Cardiac muscle cell (in vitro differentiated cells and primary cell): ENCODE results near the gene THBS2. TPM values are rescaled to one million over a fixed set of nuclear protein-coding genes. Genes with fewer than 3 reads are reported as not detected.

Source experiments
- DNase-seq, 2 donors: peaks; one replicate each; pipeline versions ENCODE4 v3.0.0 to v3.0.0-alpha.2; 2010 to 2017; ENCODE audit warnings: low read depth in 1 of 2, low spot score in 1 of 2
- H3K27ac ChIP-seq: fragments of 200-600 bp; sonication (generic); 2 replicates; pipeline ENCODE4 v1.5.1; 2016
- H3K27me3 ChIP-seq: fragments of 200-600 bp; sonication (generic); 2 replicates; pipeline ENCODE4 v1.6.0; 2016; ENCODE audit warnings: control low read depth
- H3K36me3 ChIP-seq: fragments of 200-600 bp; sonication (generic); 2 replicates; pipeline ENCODE4 v1.5.1; 2016; ENCODE audit warnings: control low read depth
- H3K4me1 ChIP-seq: fragments of 200-600 bp; sonication (generic); 2 replicates; pipeline ENCODE4 v1.8.1; 2017; ENCODE audit warnings: low read depth, mild to moderate bottlenecking, mixed run types
- H3K4me3 ChIP-seq: fragments of 200-600 bp; sonication (generic); 2 replicates; pipeline ENCODE4 v1.5.1; 2016; ENCODE audit warnings: mild to moderate bottlenecking
- H3K9me3 ChIP-seq: fragments of 200-600 bp; sonication (generic); 2 replicates; pipeline ENCODE4 v1.5.1; 2017; ENCODE audit warnings: low read depth, mild to moderate bottlenecking, control low read depth
- polyA plus RNA-seq: library from polyadenylated mRNA; unstranded; fragments of >200 nt; fragmentation: Nextera tagmentation; extraction: Ambion mirVana; gene quantifications from 2 replicates; pipeline ENCODE4 v1.2.1, GENCODE V29; 2016
- total RNA-seq: library from RNA; depleted of rRNA; stranded (reverse); fragments of >200 nt; gene quantifications from 2 replicates; pipeline ENCODE4 v1.2.3, GENCODE V29; 2016
- TF ChIP-seq, protein P1 (sequence below): IDR thresholded peaks from 2 replicates; pipeline ENCODE4 v1.5.1; 2012; ENCODE audit warnings: low read depth, mild to moderate bottlenecking, low read length

THBS2 gene
- total and polyA plus RNA-seq, 2 experiments from 2014 or later = 0.06 to 0.10 TPM

DNA sequence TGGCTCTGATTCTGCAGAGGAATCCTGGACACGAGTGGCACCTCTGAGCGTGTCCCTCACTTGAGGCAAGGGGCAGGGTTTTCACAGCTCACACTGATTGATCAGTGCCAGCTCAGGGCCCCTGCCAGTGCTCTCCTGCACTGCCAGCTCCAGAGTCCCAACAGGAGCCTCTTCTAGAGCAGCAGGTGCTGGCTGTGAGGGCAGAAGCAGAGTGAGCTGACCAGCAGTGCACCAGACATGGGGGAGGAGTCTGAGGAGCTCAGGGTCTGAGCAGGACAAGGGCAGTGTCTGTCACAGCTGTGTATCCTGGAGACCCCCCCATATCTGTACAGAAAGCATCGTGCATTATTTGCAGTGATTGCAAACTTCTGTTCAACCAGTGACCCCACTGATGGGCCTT lies 31.5 kb upstream of the THBS2 start:
- H3K27me3 ChIP-seq = no peaks in the 10 kb centered on the region
- no peak for DNase-seq
- no peaks in the 10 kb centered on the region for H3K9me3 ChIP-seq
- H3K4me1 ChIP-seq = no peaks in the 10 kb centered on the region
- no peak overlapping the region for H3K27ac ChIP-seq
- no peak overlapping the region for H3K4me3 ChIP-seq
- no peaks in the 10 kb centered on the region for H3K36me3 ChIP-seq
- TF ChIP-seq, protein P1, sequence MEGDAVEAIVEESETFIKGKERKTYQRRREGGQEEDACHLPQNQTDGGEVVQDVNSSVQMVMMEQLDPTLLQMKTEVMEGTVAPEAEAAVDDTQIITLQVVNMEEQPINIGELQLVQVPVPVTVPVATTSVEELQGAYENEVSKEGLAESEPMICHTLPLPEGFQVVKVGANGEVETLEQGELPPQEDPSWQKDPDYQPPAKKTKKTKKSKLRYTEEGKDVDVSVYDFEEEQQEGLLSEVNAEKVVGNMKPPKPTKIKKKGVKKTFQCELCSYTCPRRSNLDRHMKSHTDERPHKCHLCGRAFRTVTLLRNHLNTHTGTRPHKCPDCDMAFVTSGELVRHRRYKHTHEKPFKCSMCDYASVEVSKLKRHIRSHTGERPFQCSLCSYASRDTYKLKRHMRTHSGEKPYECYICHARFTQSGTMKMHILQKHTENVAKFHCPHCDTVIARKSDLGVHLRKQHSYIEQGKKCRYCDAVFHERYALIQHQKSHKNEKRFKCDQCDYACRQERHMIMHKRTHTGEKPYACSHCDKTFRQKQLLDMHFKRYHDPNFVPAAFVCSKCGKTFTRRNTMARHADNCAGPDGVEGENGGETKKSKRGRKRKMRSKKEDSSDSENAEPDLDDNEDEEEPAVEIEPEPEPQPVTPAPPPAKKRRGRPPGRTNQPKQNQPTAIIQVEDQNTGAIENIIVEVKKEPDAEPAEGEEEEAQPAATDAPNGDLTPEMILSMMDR = no peak

DNA sequence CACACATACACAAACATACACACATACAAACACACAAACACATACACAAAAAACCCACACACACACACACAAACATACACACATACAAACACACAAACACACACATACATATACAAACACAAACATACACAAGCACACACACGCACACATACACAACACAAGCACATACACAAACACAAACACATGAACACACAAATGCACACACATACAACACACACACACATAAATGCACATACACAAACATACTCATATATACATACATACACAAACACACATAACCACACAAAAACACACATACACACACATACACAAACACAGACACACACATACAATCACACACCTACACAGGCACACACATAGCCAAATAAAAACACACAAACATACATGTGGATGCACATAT lies 30.3 kb upstream of the THBS2 start:
- TF ChIP-seq, protein P1 = no peak
- Histone ChIP-seq H3K4me1 (no peaks in the 10 kb centered on the region), H3K36me3 (no peaks in the 10 kb centered on the region), H3K4me3 (no peak overlapping the region), H3K27ac (no peak overlapping the region), H3K27me3 (no peaks in the 10 kb centered on the region), H3K9me3 (no peaks in the 10 kb centered on the region)
- DNase-seq = no peak

DNA sequence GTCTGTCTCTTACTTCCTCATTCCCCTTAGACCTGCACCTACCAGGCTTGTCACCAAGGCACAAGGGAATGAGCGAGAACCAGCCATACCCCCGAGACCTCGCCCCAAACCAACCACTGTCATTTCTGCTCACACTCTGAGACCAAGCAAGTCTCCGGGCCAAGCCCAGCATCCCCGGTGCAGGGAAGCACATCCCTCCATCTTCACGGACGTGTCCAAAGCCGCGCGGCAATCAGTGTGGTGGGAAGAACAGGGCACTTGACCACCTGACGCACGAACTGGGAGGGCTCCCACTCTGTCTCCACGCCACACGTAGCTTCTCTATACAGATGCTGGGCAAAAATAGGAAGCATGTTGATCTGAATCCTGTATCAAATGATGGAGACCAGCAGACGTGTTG lies 28.4 kb upstream of the THBS2 start:
- H3K27ac ChIP-seq = no peak overlapping the region
- H3K36me3 ChIP-seq = no peaks in the 10 kb centered on the region
- H3K4me3 ChIP-seq = no peak overlapping the region
- no peaks in the 10 kb centered on the region for H3K27me3 ChIP-seq
- H3K4me1 ChIP-seq = no peaks in the 10 kb centered on the region
- no peak for DNase-seq
- no peaks in the 10 kb centered on the region for H3K9me3 ChIP-seq
- TF ChIP-seq, protein P1 = no peak

DNA sequence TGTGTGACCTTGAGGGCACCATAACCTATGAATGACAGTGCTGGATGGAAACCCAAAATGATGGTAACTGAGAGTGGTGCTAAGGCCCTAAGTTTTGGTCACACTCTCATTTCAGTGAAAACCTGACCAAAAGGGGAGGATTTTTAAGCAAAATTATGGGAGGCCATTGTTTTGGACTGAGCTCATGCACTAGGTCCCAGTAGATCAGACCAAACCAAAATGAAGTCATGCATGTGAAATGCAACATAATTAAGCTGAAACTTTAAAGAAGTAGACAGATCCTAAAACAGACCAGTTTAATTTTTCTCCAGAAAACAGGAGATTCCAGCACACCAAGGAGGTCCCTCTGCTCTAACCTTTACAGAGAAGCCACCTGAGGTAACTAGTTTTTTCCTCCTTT lies 24.0 kb upstream of the THBS2 start:
- no peaks in the 10 kb centered on the region for H3K4me1 ChIP-seq
- TF ChIP-seq, protein P1 = no peak
- no peak overlapping the region for H3K27ac ChIP-seq
- no peak for DNase-seq
- no peaks in the 10 kb centered on the region for H3K27me3 ChIP-seq
- H3K9me3 ChIP-seq = no peaks in the 10 kb centered on the region
- H3K4me3 ChIP-seq = no peak overlapping the region
- H3K36me3 ChIP-seq = no peaks in the 10 kb centered on the region

DNA sequence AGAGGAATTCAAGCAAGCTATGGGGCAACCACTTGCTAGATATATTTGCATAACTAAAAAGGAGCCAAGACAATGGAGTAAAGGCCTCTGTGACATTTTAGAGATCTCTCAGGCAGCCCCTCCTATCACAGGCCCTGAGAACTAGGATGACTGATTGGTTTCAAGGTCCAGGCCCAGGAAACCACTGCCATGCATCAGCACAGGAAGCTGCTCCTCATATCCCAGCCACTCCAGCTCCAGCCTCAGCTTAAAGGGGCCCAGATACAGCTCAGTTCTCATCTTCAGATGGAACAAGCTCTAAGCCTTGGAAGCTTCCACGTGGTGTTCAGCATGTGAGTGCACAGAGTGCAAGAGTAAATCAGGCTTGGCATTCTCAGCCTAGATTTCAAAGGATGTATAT lies 21.1 kb upstream of the THBS2 start:
- DNase-seq = peak in 1 of 2 donors; percentile 35
- Histone ChIP-seq H3K27ac (no peak overlapping the region), H3K4me3 (no peak overlapping the region), H3K27me3 (no peaks in the 10 kb centered on the region), H3K9me3 (no peaks in the 10 kb centered on the region), H3K4me1 (no peaks in the 10 kb centered on the region), H3K36me3 (no peaks in the 10 kb centered on the region)
- TF ChIP-seq, protein P1 = no peak

DNA sequence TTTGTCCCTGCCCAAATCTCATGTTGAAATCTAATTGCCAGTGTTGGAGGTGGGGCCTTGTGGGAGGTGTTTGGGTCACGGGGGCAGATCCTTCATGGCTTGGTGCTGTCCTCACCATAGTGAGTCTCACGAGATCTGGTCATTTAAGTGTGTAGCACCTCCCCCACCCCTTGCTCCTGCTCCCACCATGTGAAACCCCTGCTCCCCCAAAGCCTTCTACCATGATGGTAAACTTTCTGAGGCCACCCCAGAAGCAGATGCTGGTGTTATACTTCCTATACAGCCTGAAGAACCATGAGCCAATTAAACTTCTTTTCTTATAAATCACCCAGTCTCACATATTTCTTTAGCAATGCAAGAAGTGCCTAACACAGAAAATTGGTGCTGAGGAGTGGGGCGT lies 19.9 kb upstream of the THBS2 start:
- TF ChIP-seq, protein P1 = no peak
- Histone ChIP-seq H3K27ac (no peak overlapping the region), H3K9me3 (no peaks in the 10 kb centered on the region), H3K36me3 (no peaks in the 10 kb centered on the region), H3K27me3 (no peaks in the 10 kb centered on the region), H3K4me3 (no peak overlapping the region), H3K4me1 (no peaks in the 10 kb centered on the region)
- DNase-seq = no peak
